ENCODE measurements around the gene ERP27. TPM values are rescaled to one million over a fixed set of nuclear protein-coding genes. Genes with fewer than 3 reads are reported as not detected.

The ERP27 gene
- total and polyA plus RNA-seq, 2 donors (not counting 1 experiment from before 2014, with no cell fraction given) = 0.10 to 0.17 TPM

GRCh38 chr12:14904854-14905253 is 33.5 kb downstream of the ERP27 start:
- H4K20me1 ChIP-seq (ENCODE audit: control insufficient read depth, extremely low read depth, insufficient read depth, low read length) = no peaks in the 10 kb centered on the region
- H3K27me3 ChIP-seq (ENCODE audit: control insufficient read depth, insufficient read depth, low read length) = no peaks in the 10 kb centered on the region
- TF ChIP-seq EZH2 (IDR thresholded peaks at IDR 0.05; ENCODE audit: low read length, missing control alignments) = no peak
- TF ChIP-seq CTCF (conservative IDR thresholded peaks at IDR 0.05 in 1 of 2, IDR thresholded peaks at IDR 0.05 in 1 of 2; ENCODE audit: low read depth in 1 of 2, low read length in 2 of 2) = no peak
- no peak overlapping the region for H3K27ac ChIP-seq (ENCODE audit: insufficient read depth, low read length)
- no peak overlapping the region for H2AFZ ChIP-seq (ENCODE audit: low read length)
- no peak for DNase-seq (ENCODE audit: low read depth in 2 of 2)
- H3K4me2 ChIP-seq (ENCODE audit: extremely low read depth, insufficient read depth, low read length) = no peak overlapping the region
- no peaks in the 10 kb centered on the region for H3K79me2 ChIP-seq (ENCODE audit: control insufficient read depth, insufficient read depth, low read length)
- H3K9ac ChIP-seq (ENCODE audit: insufficient read depth, low read length) = no peak overlapping the region
- H3K4me1 ChIP-seq (ENCODE audit: control insufficient read depth, extremely low read depth, insufficient read depth, low read length) = no peaks in the 10 kb centered on the region
- H3K9me3 ChIP-seq (ENCODE audit: control insufficient read depth, insufficient read depth, low read depth, low read length) = no peaks in the 10 kb centered on the region
- H3K4me3 ChIP-seq (replicated peaks in 1 of 4; ENCODE audit: control extremely low read depth in 1 of 4, insufficient read depth in 1 of 4, low read depth in 3 of 4, low read length in 4 of 4) = no peak overlapping the region
- H3K36me3 ChIP-seq (ENCODE audit: control insufficient read depth, insufficient read depth, low read length) = no peaks in the 10 kb centered on the region

GRCh38 chr12:14903386-14904098 is 34.8 kb downstream of the ERP27 start:
- Histone ChIP-seq H3K4me2 (ENCODE audit: extremely low read depth, insufficient read depth, low read length) (no peak overlapping the region), H3K9ac (ENCODE audit: insufficient read depth, low read length) (no peak overlapping the region), H3K36me3 (ENCODE audit: control insufficient read depth, insufficient read depth, low read length) (no peaks in the 10 kb centered on the region), H4K20me1 (ENCODE audit: control insufficient read depth, extremely low read depth, insufficient read depth, low read length) (no peaks in the 10 kb centered on the region), H3K27ac (ENCODE audit: insufficient read depth, low read length) (no peak overlapping the region), H3K4me1 (ENCODE audit: control insufficient read depth, extremely low read depth, insufficient read depth, low read length) (no peaks in the 10 kb centered on the region), H3K9me3 (ENCODE audit: control insufficient read depth, insufficient read depth, low read depth, low read length) (no peaks in the 10 kb centered on the region), H2AFZ (ENCODE audit: low read length) (no peak overlapping the region), H3K79me2 (ENCODE audit: control insufficient read depth, insufficient read depth, low read length) (no peaks in the 10 kb centered on the region), H3K4me3 (replicated peaks in 1 of 4; ENCODE audit: control extremely low read depth in 1 of 4, insufficient read depth in 1 of 4, low read depth in 3 of 4, low read length in 4 of 4) (no peak overlapping the region), H3K27me3 (ENCODE audit: control insufficient read depth, insufficient read depth, low read length) (no peaks in the 10 kb centered on the region)
- TF ChIP-seq CTCF (conservative IDR thresholded peaks at IDR 0.05 in 1 of 2, IDR thresholded peaks at IDR 0.05 in 1 of 2; ENCODE audit: low read depth in 1 of 2, low read length in 2 of 2) (no peak), EZH2 (IDR thresholded peaks at IDR 0.05; ENCODE audit: low read length, missing control alignments) (no peak)
- DNase-seq (ENCODE audit: low read depth in 2 of 2) = no peak

- TF ChIP-seq CTCF (conservative IDR thresholded peaks at IDR 0.05 in 1 of 2, IDR thresholded peaks at IDR 0.05 in 1 of 2; ENCODE audit: low read depth in 1 of 2, low read length in 2 of 2) = no peak
- TF ChIP-seq EZH2 (IDR thresholded peaks at IDR 0.05; ENCODE audit: low read length, missing control alignments) = no peak
- no peak overlapping the region for H3K27ac ChIP-seq (ENCODE audit: insufficient read depth, low read length)
- no peaks in the 10 kb centered on the region for H3K36me3 ChIP-seq (ENCODE audit: control insufficient read depth, insufficient read depth, low read length)
- H3K79me2 ChIP-seq (ENCODE audit: control insufficient read depth, insufficient read depth, low read length) = no peaks in the 10 kb centered on the region
- no peaks in the 10 kb centered on the region for H3K9me3 ChIP-seq (ENCODE audit: control insufficient read depth, insufficient read depth, low read depth, low read length)
- H3K4me2 ChIP-seq (ENCODE audit: extremely low read depth, insufficient read depth, low read length) = no peak overlapping the region
- H3K4me3 ChIP-seq (replicated peaks in 1 of 4; ENCODE audit: control extremely low read depth in 1 of 4, insufficient read depth in 1 of 4, low read depth in 3 of 4, low read length in 4 of 4) = no peak overlapping the region
- H3K9ac ChIP-seq (ENCODE audit: insufficient read depth, low read length) = no peak overlapping the region
- H2AFZ ChIP-seq (ENCODE audit: low read length) = no peak overlapping the region
- peak in 1 of 2 donors; percentile 31 for DNase-seq (ENCODE audit: low read depth in 2 of 2)
- H3K27me3 ChIP-seq (ENCODE audit: control insufficient read depth, insufficient read depth, low read length) = no peaks in the 10 kb centered on the region
- H3K4me1 ChIP-seq (ENCODE audit: control insufficient read depth, extremely low read depth, insufficient read depth, low read length) = no peaks in the 10 kb centered on the region
- H4K20me1 ChIP-seq (ENCODE audit: control insufficient read depth, extremely low read depth, insufficient read depth, low read length) = no peaks in the 10 kb centered on the region
Measured at GRCh38 chr12:14902465-14902864, 35.9 kb downstream of the ERP27 start.

Measured in fibroblast of lung (primary cell).